HepG2 (cell line): ENCODE data around the gene IL1A. TPM values are rescaled to one million over a fixed set of nuclear protein-coding genes. Genes with fewer than 3 reads are reported as not detected.

Experiments
- ATAC-seq: fragments of 200-7000 bp; cut with Tn5 transposase; 3 replicates; pipeline ENCODE4 v1.9.1; 2020; ENCODE audit warnings: mild to moderate bottlenecking, moderate library complexity
- BruUV-seq: library from RNA; stranded (reverse); fragments of 400-500 nt; replicated peaks from 2 replicates; lab custom pipeline; 2021; lab: Mats Ljungman, UMichigan
- CTCF ChIA-PET: fragments of 300-600 bp; formaldehyde crosslinking; extraction: SDS; loops from one replicate; lab custom pipeline; 2021; ENCODE audit warnings: low total read pairs, inconsistent platforms, low intra/inter-chr PET ratio; lab: Yijun Ruan, JAX
- POLR2A ChIA-PET: fragments of 350-600 bp; sonication (Branson Sonifier 250); formaldehyde crosslinking; loops from one replicate; lab custom pipeline; 2020; ENCODE audit warnings: antibody characterized with exemption, inconsistent platforms; lab: Yijun Ruan, JAX
- DNase-seq: peaks from one replicate; pipeline ENCODE4 v3.0.0-alpha.2; 2015; ENCODE audit warnings: low spot score
- FAIRE-seq: peaks from 3 replicates; lab custom pipeline; 2011; peaks lifted over from hg19 to GRCh38; lab: Jason Lieb, UNC
- H2AFZ ChIP-seq: one replicate; pipeline ENCODE4 v1.6.1; 2011; ENCODE audit warnings: low read length, inconsistent platforms
- H3K27ac ChIP-seq: fragments of 300-600 bp; 3 replicates; pipeline ENCODE4 v1.8.0; 2011; ENCODE audit warnings: mixed run types, mild to moderate bottlenecking, mixed read lengths, low read length, inconsistent platforms; ENCODE audit not compliant: insufficient read depth; ENCODE audit errors: extremely low read length
- H3K27me3 ChIP-seq, 2 experiments: fragments of 200-600 bp in 1 of 2; 2 replicates in 1 of 2; 3 replicates in 1 of 2; pipeline versions ENCODE4 v1.6.0 to v1.8.0; 2011; ENCODE audit warnings: low read length in 2 of 2, mild to moderate bottlenecking in 2 of 2, moderate library complexity in 2 of 2, inconsistent platforms in 1 of 2; ENCODE audit not compliant: insufficient read depth in 2 of 2, control insufficient read depth in 1 of 2
- H3K36me3 ChIP-seq, 2 experiments: fragments of 200-600 bp in 1 of 2; replicated peaks in 1 of 2; 2 replicates in 1 of 2; 3 replicates in 1 of 2; pipeline versions ENCODE4 v1.5.1 to v1.8.0; 2011; ENCODE audit warnings: low read length in 2 of 2, inconsistent platforms in 1 of 2; ENCODE audit not compliant: insufficient read depth in 2 of 2, control insufficient read depth in 1 of 2
- H3K4me1 ChIP-seq: 2 replicates; pipeline ENCODE4 v1.5.1; 2012; ENCODE audit warnings: low read length, inconsistent platforms; ENCODE audit not compliant: insufficient read depth
- H3K4me2 ChIP-seq: 2 replicates; pipeline ENCODE4 v1.6.0; 2011; ENCODE audit warnings: low read depth, low read length, inconsistent platforms
- H3K4me3 ChIP-seq, 3 experiments: fragments of 200-600 bp in 1 of 3; sonication (generic), shearing (Covaris generic) in 1 of 3; replicated peaks in 1 of 3; 2 replicates each; pipeline ENCODE4 v1.5.1; 2011 to 2016; ENCODE audit warnings: low read length in 3 of 3, inconsistent platforms in 2 of 3, low read depth in 2 of 3, mild to moderate bottlenecking in 2 of 3, control low read depth in 1 of 3, mixed read lengths in 1 of 3; ENCODE audit not compliant: insufficient read depth in 1 of 3
- H3K79me2 ChIP-seq: one replicate; pipeline ENCODE4 v1.6.1; 2011; ENCODE audit warnings: low read length, inconsistent platforms; ENCODE audit not compliant: insufficient read depth
- H3K9ac ChIP-seq: 2 replicates; pipeline ENCODE4 v1.6.0; 2011; ENCODE audit warnings: mild to moderate bottlenecking, low read depth, low read length, inconsistent platforms; ENCODE audit not compliant: insufficient read depth
- H3K9me3 ChIP-seq: 2 replicates; pipeline ENCODE4 v1.5.1; 2012; ENCODE audit warnings: mild to moderate bottlenecking, low read length
- H4K20me1 ChIP-seq: 2 replicates; pipeline ENCODE4 v1.6.0; 2011; ENCODE audit warnings: inconsistent platforms, mild to moderate bottlenecking, low read length, moderate library complexity; ENCODE audit not compliant: insufficient read depth
- BCL6 ChIP-seq: IDR thresholded peaks from 2 replicates; pipeline ENCODE4 v1.6.1; 2016; ENCODE audit warnings: missing genetic modification reagents, missing compliant biosample characterization
- DMAP1 ChIP-seq: IDR thresholded peaks from 2 replicates; pipeline ENCODE4 v1.6.1; 2016
- ELF1 ChIP-seq: sonication (generic); formaldehyde crosslinking; IDR thresholded peaks from 2 replicates; pipeline ENCODE4 v1.4.0; 2020; ENCODE audit warnings: missing genetic modification reagents
- EP300 ChIP-seq, 3 experiments: sonication (generic) in 1 of 3; formaldehyde crosslinking in 1 of 3; IDR thresholded peaks; 2 replicates each; pipeline versions ENCODE4 v1.5.1 to v1.6.1; 2011 to 2020; ENCODE audit warnings: low read depth in 2 of 3, low read length in 2 of 3, borderline replicate concordance in 1 of 3, improper control_type of control experiment in 1 of 3, mild to moderate bottlenecking in 1 of 3, missing genetic modification reagents in 1 of 3, moderate library complexity in 1 of 3
- FOXM1 ChIP-seq: sonication (generic); formaldehyde crosslinking; IDR thresholded peaks from 2 replicates; pipeline ENCODE4 v1.5.0; 2020; ENCODE audit warnings: missing genetic modification reagents
- HMG20A ChIP-seq: IDR thresholded peaks from 2 replicates; pipeline ENCODE4 v1.6.1; 2016; ENCODE audit warnings: borderline replicate concordance
- HMGXB4 ChIP-seq, 2 experiments: sonication (generic) in 1 of 2; formaldehyde crosslinking in 1 of 2; IDR thresholded peaks; 2 replicates each; pipeline versions ENCODE4 v1.4.0 to v1.6.1; 2018 to 2020; ENCODE audit warnings: missing genetic modification reagents in 2 of 2, borderline replicate concordance in 1 of 2, low read depth in 1 of 2, mild to moderate bottlenecking in 1 of 2, missing biosample characterization in 1 of 2
- KLF9 ChIP-seq: IDR thresholded peaks from 2 replicates; pipeline ENCODE4 v1.6.1; 2016; ENCODE audit warnings: low read depth
- LBX2 ChIP-seq: sonication (generic); formaldehyde crosslinking; IDR thresholded peaks from 2 replicates; pipeline ENCODE4 v1.5.0; 2020; ENCODE audit warnings: missing genetic modification reagents, mild to moderate bottlenecking, borderline replicate concordance
- MED1 ChIP-seq: sonication (generic); formaldehyde crosslinking; IDR thresholded peaks from 2 replicates; pipeline ENCODE4 v1.4.0; 2020; ENCODE audit warnings: missing genetic modification reagents
- NR2F6 ChIP-seq, 2 experiments: IDR thresholded peaks; 2 replicates each; pipeline ENCODE4 v1.6.1; 2016; ENCODE audit warnings: antibody characterized with exemption in 1 of 2, mild to moderate bottlenecking in 1 of 2
- POGZ ChIP-seq: sonication (generic); formaldehyde crosslinking; IDR thresholded peaks from 2 replicates; pipeline ENCODE4 v1.4.0; 2020; ENCODE audit warnings: mild to moderate bottlenecking, missing genetic modification reagents
- SAFB2 ChIP-seq: sonication (generic); formaldehyde crosslinking; IDR thresholded peaks from 2 replicates; pipeline ENCODE4 v1.5.1; 2020; ENCODE audit warnings: missing genetic modification reagents, low read depth, mild to moderate bottlenecking, borderline replicate concordance
- SALL1 ChIP-seq: sonication (generic); formaldehyde crosslinking; IDR thresholded peaks from 2 replicates; pipeline ENCODE4 v1.8.0; 2022; ENCODE audit warnings: mild to moderate bottlenecking, missing genetic modification reagents
- SAP130 ChIP-seq: IDR thresholded peaks from 2 replicates; pipeline ENCODE4 v1.6.1; 2016; ENCODE audit warnings: low read depth
- SETDB1 ChIP-seq: sonication (generic); formaldehyde crosslinking; IDR thresholded peaks from 2 replicates; pipeline ENCODE4 v1.5.1; 2020; ENCODE audit warnings: missing genetic modification reagents, mild to moderate bottlenecking, borderline replicate concordance
- SMAD1 ChIP-seq: sonication (generic); formaldehyde crosslinking; IDR thresholded peaks from 2 replicates; pipeline ENCODE4 v1.4.0; 2020; ENCODE audit warnings: missing genetic modification reagents, low read depth, mild to moderate bottlenecking, borderline replicate concordance
- ZNF609 ChIP-seq: sonication (generic); formaldehyde crosslinking; IDR thresholded peaks from 2 replicates; pipeline ENCODE4 v1.4.0; 2020; ENCODE audit warnings: mild to moderate bottlenecking, missing genetic modification reagents, borderline replicate concordance
- WGBS: methylation state at CpG from one replicate; pipeline ENCODE4 v1.1.6; 2017; ENCODE audit warnings: low lambda C conversion rate; 5-methylcytosine and 5-hydroxymethylcytosine counted together
- in situ Hi-C: cut with HindIII; loops from 2 replicates; pipeline ENCODE4 v1.10.0; 2017; ENCODE audit warnings: low pct_unique_long_range_greater_than_20kb; ENCODE audit not compliant: extremely low pct_ligation_motif_present
- intact Hi-C: fragments of 100-400 bp; cut with micrococcal nuclease; formaldehyde crosslinking; loops from one replicate; pipeline ENCODE4 v1.10.0; 2022; ENCODE audit not compliant: unreplicated experiment
- polyA plus RNA-seq, 8 experiments: library from polyadenylated mRNA; depleted of rRNA in 3 of 8; stranded (reverse) in 7 of 8; unstranded in 1 of 8; fragments of >200 nt; fragmentation: Illumina TruSeq in 4 of 8; extraction: Trizol in 4 of 8; gene quantifications; 2 replicates each; pipeline versions ENCODE4 v1.2.1 to v1.2.3, GENCODE V29; 2011 to 2016; ENCODE audit warnings: low read depth in 4 of 8, missing spikeins in 1 of 8, mixed read lengths in 1 of 8; ENCODE audit not compliant: insufficient read depth in 1 of 8
- total RNA-seq, 5 experiments: library from RNA; depleted of rRNA; stranded (reverse); fragments of >200 nt; fragmentation: Illumina TruSeq; extraction: Trizol; gene quantifications; 2 replicates each; pipeline ENCODE4 v1.2.3, GENCODE V29; 2016; ENCODE audit warnings: low read depth in 1 of 5

IL1A gene
- total and polyA plus RNA-seq, 2 of the 13 experiments (the other 11 are each of a cell fraction or from before 2014, with no cell fraction given): not detected

GRCh38 chr2:112811841-112812306 is 27.6 kb upstream of the IL1A start:
- FAIRE-seq: no peak
- intact Hi-C loops (no loop called here), in situ Hi-C loops (no loop called here)
- no peaks in the 10 kb centered on the region for H3K27me3 ChIP-seq
- ChIA-PET POLR2A (no interaction called here), CTCF (no interaction called here)
- ATAC-seq: peak; percentile 43
- H3K4me3 ChIP-seq: no peak overlapping the region
- H3K36me3 ChIP-seq: no peaks in the 10 kb centered on the region
- H3K4me1 ChIP-seq: peaks cover 75% of the 10 kb centered on the region
- WGBS: 79% methylated on average over 7 of the region's 7 CpGs
- no peaks in the 10 kb centered on the region for H3K79me2 ChIP-seq
- peak; percentile 24 for DNase-seq
- H2AFZ ChIP-seq: peak overlapping the region; percentile 29
- peaks cover 7% of the 10 kb centered on the region for H3K9me3 ChIP-seq
- peak overlapping the region; percentile 19; the same call in 1 of the 2 replicates for H3K4me2 ChIP-seq
- H3K9ac ChIP-seq: no peak overlapping the region
- H3K27ac ChIP-seq: peak overlapping the region; percentile 11
- H4K20me1 ChIP-seq: no peaks in the 10 kb centered on the region
- BruUV-seq: no TSS peak
- TF ChIP-seq FOXM1: no peak
- no peak for TF ChIP-seq ZNF609 (CRISPR knock-in tag)
- no peak for TF ChIP-seq SMAD1 (CRISPR knock-in tag)
- TF ChIP-seq NR2F6 (IDR thresholded peaks at IDR 0.05): 0 out of 2 replicates have a peak, but pooled peaks have one; percentile 15
- no peak; the same call in 1 of the 2 replicates for TF ChIP-seq NR2F6 (CRISPR knock-in tag; IDR thresholded peaks at IDR 0.05)
- TF ChIP-seq KLF9 (CRISPR knock-in tag): no peak
- peak; percentile 58; the same call in 1 of the 2 replicates for TF ChIP-seq MED1 (CRISPR knock-in tag)
- peak in 1 of 2 experiments; percentile 53; a peak in 1 of 4 replicates for TF ChIP-seq EP300 (IDR thresholded peaks at IDR 0.05; ENCODE audit: low read depth in 2 of 2, low read length in 2 of 2)
- TF ChIP-seq EP300 (CRISPR knock-in tag; IDR thresholded peaks at IDR 0.05; ENCODE audit: borderline replicate concordance): no peak
- TF ChIP-seq SAFB2 (CRISPR knock-in tag): no peak
- 0 out of 2 replicates have a peak, but pooled peaks have one; percentile 13 for TF ChIP-seq SAP130 (CRISPR knock-in tag)
- TF ChIP-seq HMGXB4 (CRISPR knock-in tag; IDR thresholded peaks at IDR 0.05; ENCODE audit: borderline replicate concordance in 1 of 2, low read depth in 1 of 2): no peak; a peak in 1 of 4 replicates
- peak; percentile 69 for TF ChIP-seq POGZ (CRISPR knock-in tag)
- TF ChIP-seq SALL1 (CRISPR knock-in tag): peak; percentile 41; the same call in 1 of the 2 replicates
- no peak for TF ChIP-seq SETDB1 (CRISPR knock-in tag)
- peak; percentile 23; the same call in 1 of the 2 replicates for TF ChIP-seq ELF1
- no peak for TF ChIP-seq DMAP1 (CRISPR knock-in tag)
- no peak for TF ChIP-seq HMG20A
- peak; percentile 35; the same call in 1 of the 2 replicates for TF ChIP-seq BCL6 (CRISPR knock-in tag)
- no peak for TF ChIP-seq LBX2 (CRISPR knock-in tag)
